ENCODE data around the gene PSKH1. TPM values are rescaled to one million over a fixed set of nuclear protein-coding genes. Genes with fewer than 3 reads are reported as not detected.
"Not testable (repeated sequence)": the region's sequence is repeated elsewhere in the genome, so short reads cannot be mapped to it uniquely, and the experiment has no call there.

Gene PSKH1
- total and polyA plus RNA-seq, 4 donors: 8.3 to 23.8 (median 13.8) TPM

GRCh38 chr16:67864044-67864443, 29.0 kb upstream of the PSKH1 start:
- H3K4me1 ChIP-seq (ENCODE audit: control insufficient read depth in 4 of 4, insufficient read depth in 4 of 4, low read length in 3 of 4); H3K4me3 ChIP-seq (ENCODE audit: low read depth in 1 of 3, low read length in 3 of 3); H3K27me3 ChIP-seq (ENCODE audit: control insufficient read depth in 4 of 4, insufficient read depth in 4 of 4, low read length in 3 of 4); H3K9ac ChIP-seq (ENCODE audit: low read depth in 1 of 2, low read length in 2 of 2); DNase-seq (ENCODE audit: low spot score); H3K9me3 ChIP-seq (ENCODE audit: control insufficient read depth in 4 of 4, low read length in 3 of 4); H3K27ac ChIP-seq (ENCODE audit: low read depth in 1 of 2, low read length in 2 of 2): not testable (repeated sequence)
- H3K36me3 ChIP-seq (ENCODE audit: control insufficient read depth in 4 of 4, insufficient read depth in 3 of 4, low read depth in 1 of 4, low read length in 3 of 4): peaks cover 0 to 19% (median 4%) of the 10 kb centered on the region in 4 donors
- 95% methylated on average over 6 of the region's 6 CpGs for WGBS

GRCh38 chr16:67864594-67864993, 28.5 kb upstream of the PSKH1 start:
- Histone ChIP-seq H3K36me3 (ENCODE audit: control insufficient read depth in 4 of 4, insufficient read depth in 3 of 4, low read depth in 1 of 4, low read length in 3 of 4) (peaks cover 0 to 19% (median 4%) of the 10 kb centered on the region in 4 donors), H3K4me1 (ENCODE audit: control insufficient read depth in 4 of 4, insufficient read depth in 4 of 4, low read length in 3 of 4) (no peaks in the 10 kb centered on the region), H3K9ac (ENCODE audit: low read depth in 1 of 2, low read length in 2 of 2) (no peak overlapping the region), H3K27ac (ENCODE audit: low read depth in 1 of 2, low read length in 2 of 2) (no peak overlapping the region), H3K4me3 (ENCODE audit: low read depth in 1 of 3, low read length in 3 of 3) (no peak overlapping the region), H3K27me3 (ENCODE audit: control insufficient read depth in 4 of 4, insufficient read depth in 4 of 4, low read length in 3 of 4) (no peaks in the 10 kb centered on the region), H3K9me3 (ENCODE audit: control insufficient read depth in 4 of 4, low read length in 3 of 4) (no peaks in the 10 kb centered on the region)
- TF ChIP-seq JUND (IDR thresholded peaks at IDR 0.05) (no peak), MAX (IDR thresholded peaks at IDR 0.05) (no peak), EGR1 (IDR thresholded peaks at IDR 0.05; ENCODE audit: low read depth in 2 of 2) (no peak), REST (IDR thresholded peaks at IDR 0.05) (no peak), CTCF (IDR thresholded peaks at IDR 0.05; ENCODE audit: low read depth, low read length, missing input control) (no peak)
- 93% methylated on average over 2 of the region's 2 CpGs for WGBS
- no peak for DNase-seq (ENCODE audit: low spot score)

GRCh38 chr16:67865318-67865717, 27.7 kb upstream of the PSKH1 start:
- Histone ChIP-seq H3K36me3 (ENCODE audit: control insufficient read depth in 4 of 4, insufficient read depth in 3 of 4, low read depth in 1 of 4, low read length in 3 of 4) (peaks cover 0 to 19% (median 6%) of the 10 kb centered on the region in 4 donors), H3K27ac (ENCODE audit: low read depth in 1 of 2, low read length in 2 of 2) (no peak overlapping the region), H3K4me1 (ENCODE audit: control insufficient read depth in 4 of 4, insufficient read depth in 4 of 4, low read length in 3 of 4) (no peaks in the 10 kb centered on the region), H3K27me3 (ENCODE audit: control insufficient read depth in 4 of 4, insufficient read depth in 4 of 4, low read length in 3 of 4) (no peaks in the 10 kb centered on the region), H3K9me3 (ENCODE audit: control insufficient read depth in 4 of 4, low read length in 3 of 4) (no peaks in the 10 kb centered on the region), H3K9ac (ENCODE audit: low read depth in 1 of 2, low read length in 2 of 2) (no peak overlapping the region), H3K4me3 (ENCODE audit: low read depth in 1 of 3, low read length in 3 of 3) (no peak overlapping the region)
- 95% methylated on average over 2 of the region's 2 CpGs for WGBS
- TF ChIP-seq MAX (IDR thresholded peaks at IDR 0.05) (peak; percentile 46), HNF4A (conservative IDR thresholded peaks at IDR 0.05) (no peak), SP1 (IDR thresholded peaks at IDR 0.05) (no peak), JUND (IDR thresholded peaks at IDR 0.05) (no peak), NR2F2 (IDR thresholded peaks at IDR 0.05) (no peak), CTCF (IDR thresholded peaks at IDR 0.05; ENCODE audit: low read depth, low read length, missing input control) (peak; percentile 49), TAF1 (conservative IDR thresholded peaks at IDR 0.05) (no peak), REST (IDR thresholded peaks at IDR 0.05) (no peak), FOXA1 (IDR thresholded peaks at IDR 0.05) (no peak), YY1 (IDR thresholded peaks at IDR 0.05) (no peak), EGR1 (IDR thresholded peaks at IDR 0.05; ENCODE audit: low read depth in 2 of 2) (no peak), FOXA2 (IDR thresholded peaks at IDR 0.05) (no peak), RXRA (IDR thresholded peaks at IDR 0.05) (no peak), RAD21 (IDR thresholded peaks at IDR 0.05) (peak; percentile 77 to 80)
- DNase-seq (ENCODE audit: low spot score): no peak

Measured in liver (tissue), 9 donors.